Esophagus squamous epithelium (tissue), 5 donors: Measurements from ENCODE around the gene SV2B. TPM values are rescaled to one million over a fixed set of nuclear protein-coding genes. Genes with fewer than 3 reads are reported as not detected.

Experiments used
- DNase-seq: peaks from one replicate; lab custom pipeline; 2025; lab: John Stamatoyannopoulos, UW
- H3K27ac ChIP-seq, 4 donors: fragments of 200-600 bp; sonication (generic); one replicate each; pipeline ENCODE4 v1.5.1; 2016 to 2019; ENCODE audit warnings: mild to moderate bottlenecking in 1 of 4
- H3K27me3 ChIP-seq, 4 donors: fragments of 200-600 bp; sonication (generic); 1 replicate in 3 of 4; 2 replicates in 1 of 4; pipeline versions ENCODE4 v1.5.1 to v1.6.0; 2017 to 2021; ENCODE audit warnings: antibody characterized with exemption in 1 of 4
- H3K36me3 ChIP-seq, 3 donors: fragments of 200-600 bp; sonication (generic); one replicate each; pipeline ENCODE4 v1.5.1; 2016 to 2019
- H3K4me1 ChIP-seq, 3 donors: fragments of 200-600 bp; sonication (generic); one replicate each; pipeline ENCODE4 v1.5.1; 2017 to 2019
- H3K4me3 ChIP-seq, 4 donors: fragments of 200-600 bp; sonication (generic); 1 replicate in 3 of 4; 2 replicates in 1 of 4; pipeline ENCODE4 v1.5.1; 2016 to 2019; ENCODE audit warnings: mild to moderate bottlenecking in 2 of 4, moderate library complexity in 1 of 4
- H3K9me3 ChIP-seq, 3 donors: fragments of 200-600 bp; sonication (generic); one replicate each; pipeline ENCODE4 v1.5.1; 2016 to 2019
- CTCF ChIP-seq, 6 experiments: fragments of 450-650 bp in 4 of 6; fragments of 200-600 bp in 2 of 6; sonication (generic) in 2 of 6; IDR thresholded peaks; one replicate each; pipeline ENCODE4 v1.5.1; 2016 to 2019; ENCODE audit warnings: antibody characterized with exemption in 6 of 6, mild to moderate bottlenecking in 4 of 6, moderate library complexity in 4 of 6
- POLR2A ChIP-seq, 4 donors: fragments of 450-650 bp; IDR thresholded peaks; one replicate each; pipeline ENCODE4 v1.6.1; 2017; ENCODE audit warnings: antibody characterized with exemption in 4 of 4, mild to moderate bottlenecking in 4 of 4, moderate library complexity in 3 of 4
- WGBS, 2 donors: methylation state at CpG; one replicate each; pipeline ENCODE4 v1.1.5; 2018; 5-methylcytosine and 5-hydroxymethylcytosine counted together
- intact Hi-C: fragments of 100-400 bp; cut with DNase I; formaldehyde crosslinking; loops from one replicate; pipeline ENCODE4 v1.15.0; 2022
- total RNA-seq, 4 donors: library from RNA; depleted of rRNA; stranded (reverse); fragments of >200 nt; gene quantifications; one replicate each; pipeline ENCODE4 v1.1.0, GENCODE V29; 2016
- donor health status: DM: yes; HTN: yes; CAD: no.

Gene SV2B
- total RNA-seq, 4 donors from 2014 or later = 0.04 to 0.95 (median 0.59) TPM; not detected in 1

GRCh38 chr15:91126080-91126479 is 26.0 kb downstream of the SV2B start:
- Histone ChIP-seq H3K27me3 (peaks cover 0 to 64% (median 0%) of the 10 kb centered on the region in 4 donors), H3K4me1 (no peaks in the 10 kb centered on the region), H3K36me3 (no peaks in the 10 kb centered on the region), H3K27ac (no peak overlapping the region), H3K4me3 (no peak overlapping the region), H3K9me3 (no peaks in the 10 kb centered on the region)
- TF ChIP-seq CTCF (IDR thresholded peaks at IDR 0.05) (no peak), POLR2A (IDR thresholded peaks at IDR 0.05) (no peak)
- intact Hi-C loops = no loop called here
- no peak for DNase-seq

GRCh38 chr15:91127236-91127955 is 27.3 kb downstream of the SV2B start:
- DNase-seq = no peak
- H3K27me3 ChIP-seq = peaks cover 0 to 70% (median 0%) of the 10 kb centered on the region in 4 donors

GRCh38 chr15:91128016-91128415 is 28.0 kb downstream of the SV2B start:
- no peak for DNase-seq
- intact Hi-C loops = no loop called here
- Histone ChIP-seq H3K9me3 (no peaks in the 10 kb centered on the region), H3K4me1 (no peaks in the 10 kb centered on the region), H3K36me3 (no peaks in the 10 kb centered on the region), H3K4me3 (no peak overlapping the region), H3K27me3 (peaks cover 0 to 74% (median 0%) of the 10 kb centered on the region in 4 donors), H3K27ac (no peak overlapping the region)
- TF ChIP-seq POLR2A (IDR thresholded peaks at IDR 0.05) = no peak
- TF ChIP-seq CTCF (IDR thresholded peaks at IDR 0.05) = no peak
- 62 to 63% methylated on average over 3 to 4 of the region's 4 CpGs for WGBS, 2 donors

More at GRCh38 chr15:91127236-91127955, 27.3 kb downstream of the SV2B start:
- intact Hi-C loops = no loop called here
- 11 to 70% methylated on average over 2 to 7 of the region's 7 CpGs for WGBS, 2 donors
- no peaks in the 10 kb centered on the region for H3K4me1 ChIP-seq
- no peak overlapping the region for H3K4me3 ChIP-seq
- H3K9me3 ChIP-seq = no peaks in the 10 kb centered on the region
- H3K36me3 ChIP-seq = no peaks in the 10 kb centered on the region
- TF ChIP-seq POLR2A (IDR thresholded peaks at IDR 0.05) (no peak), CTCF (IDR thresholded peaks at IDR 0.05) (no peak)
- no peak overlapping the region for H3K27ac ChIP-seq

GRCh38 chr15:91129436-91129835 is 29.4 kb downstream of the SV2B start:
- Histone ChIP-seq H3K9me3 (no peaks in the 10 kb centered on the region), H3K36me3 (no peaks in the 10 kb centered on the region), H3K4me3 (no peak overlapping the region), H3K27ac (no peak overlapping the region), H3K27me3 (peaks cover 0 to 62% (median 0%) of the 10 kb centered on the region in 4 donors), H3K4me1 (no peaks in the 10 kb centered on the region)
- no peak for TF ChIP-seq CTCF (IDR thresholded peaks at IDR 0.05)
- no peak for TF ChIP-seq POLR2A (IDR thresholded peaks at IDR 0.05)
- DNase-seq = no peak
- WGBS, 2 donors = 81 to 89% methylated on average over 6 of the region's 6 CpGs
- intact Hi-C loops = no loop called here

- Histone ChIP-seq H3K4me1 (no peaks in the 10 kb centered on the region), H3K27me3 (peaks cover 0 to 70% (median 0%) of the 10 kb centered on the region in 4 donors), H3K36me3 (no peaks in the 10 kb centered on the region), H3K4me3 (no peak overlapping the region), H3K9me3 (no peaks in the 10 kb centered on the region), H3K27ac (no peak overlapping the region)
- TF ChIP-seq CTCF (IDR thresholded peaks at IDR 0.05) (no peak), POLR2A (IDR thresholded peaks at IDR 0.05) (no peak)
- intact Hi-C loops = no loop called here
- WGBS, 2 donors = 82 to 89% methylated on average over 7 of the region's 7 CpGs
- no peak for DNase-seq
Measured at GRCh38 chr15:91132079-91132478, 32.0 kb downstream of the SV2B start.
